Hepatocyte (in vitro differentiated cells): ENCODE results near the gene GNAZ.

Experiments
- EZH2 ChIP-seq: fragments of 200-600 bp; sonication (generic); IDR thresholded peaks from 2 replicates; pipeline ENCODE4 v1.6.1; 2016; ENCODE audit warnings: antibody characterized with exemption, mild to moderate bottlenecking, borderline replicate concordance
- EZH2phosphoT487 ChIP-seq: fragments of 200-600 bp; sonication (generic); IDR thresholded peaks from one replicate; pipeline ENCODE4 v1.6.1; 2018; ENCODE audit warnings: antibody characterized with exemption, mild to moderate bottlenecking, low read depth, moderate library complexity; ENCODE audit not compliant: unreplicated experiment, severe bottlenecking
- TF ChIP-seq, protein P1 (sequence below): fragments of 200-600 bp; sonication (generic); IDR thresholded peaks from 2 replicates; pipeline ENCODE4 v1.5.1; 2016; ENCODE audit warnings: antibody characterized with exemption, mild to moderate bottlenecking; ENCODE audit not compliant: poor library complexity

DNA sequence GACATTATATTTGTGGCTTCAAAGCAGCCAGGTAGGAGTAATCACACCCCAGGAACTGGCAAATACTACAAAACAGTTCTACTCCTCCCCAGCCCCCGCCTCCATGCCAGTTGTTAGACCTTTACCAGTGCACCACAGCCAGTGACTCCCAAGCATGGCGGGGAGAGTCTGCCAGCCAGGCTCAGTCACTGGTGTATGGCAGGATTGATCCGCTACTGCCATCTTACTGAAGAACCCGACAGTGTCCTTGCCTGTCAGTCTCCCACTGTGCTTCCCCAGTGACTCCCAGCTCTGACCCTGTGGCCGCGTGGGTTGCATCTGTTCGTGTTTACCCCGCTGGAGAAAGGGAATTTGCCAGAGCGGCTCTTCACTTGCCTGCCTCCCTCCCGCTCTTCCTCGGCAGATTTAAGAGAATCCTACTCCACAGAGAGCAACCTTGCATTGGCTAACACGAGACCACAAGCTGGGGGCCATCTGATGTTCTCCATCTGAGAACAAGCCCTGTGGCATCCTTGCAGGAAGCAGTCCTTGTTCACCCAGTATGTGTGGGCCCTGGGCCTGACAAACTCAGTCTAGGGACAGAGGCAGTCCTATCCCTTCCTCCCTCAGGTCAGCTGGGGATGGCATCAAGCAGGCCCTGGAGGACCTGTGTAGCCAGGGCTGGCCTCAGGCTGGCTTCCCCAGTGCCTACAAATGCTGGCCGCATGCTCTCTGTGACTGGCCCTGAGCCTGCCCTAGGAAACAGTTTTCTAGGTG is 33.1 kb downstream of the GNAZ start:
- TF ChIP-seq, protein P1, sequence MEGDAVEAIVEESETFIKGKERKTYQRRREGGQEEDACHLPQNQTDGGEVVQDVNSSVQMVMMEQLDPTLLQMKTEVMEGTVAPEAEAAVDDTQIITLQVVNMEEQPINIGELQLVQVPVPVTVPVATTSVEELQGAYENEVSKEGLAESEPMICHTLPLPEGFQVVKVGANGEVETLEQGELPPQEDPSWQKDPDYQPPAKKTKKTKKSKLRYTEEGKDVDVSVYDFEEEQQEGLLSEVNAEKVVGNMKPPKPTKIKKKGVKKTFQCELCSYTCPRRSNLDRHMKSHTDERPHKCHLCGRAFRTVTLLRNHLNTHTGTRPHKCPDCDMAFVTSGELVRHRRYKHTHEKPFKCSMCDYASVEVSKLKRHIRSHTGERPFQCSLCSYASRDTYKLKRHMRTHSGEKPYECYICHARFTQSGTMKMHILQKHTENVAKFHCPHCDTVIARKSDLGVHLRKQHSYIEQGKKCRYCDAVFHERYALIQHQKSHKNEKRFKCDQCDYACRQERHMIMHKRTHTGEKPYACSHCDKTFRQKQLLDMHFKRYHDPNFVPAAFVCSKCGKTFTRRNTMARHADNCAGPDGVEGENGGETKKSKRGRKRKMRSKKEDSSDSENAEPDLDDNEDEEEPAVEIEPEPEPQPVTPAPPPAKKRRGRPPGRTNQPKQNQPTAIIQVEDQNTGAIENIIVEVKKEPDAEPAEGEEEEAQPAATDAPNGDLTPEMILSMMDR, result no peak
- TF ChIP-seq EZH2phosphoT487 (no peak), EZH2 (no peak)
